Measurements from ENCODE around the gene ENC1.

- TF ChIP-seq, protein P1, sequence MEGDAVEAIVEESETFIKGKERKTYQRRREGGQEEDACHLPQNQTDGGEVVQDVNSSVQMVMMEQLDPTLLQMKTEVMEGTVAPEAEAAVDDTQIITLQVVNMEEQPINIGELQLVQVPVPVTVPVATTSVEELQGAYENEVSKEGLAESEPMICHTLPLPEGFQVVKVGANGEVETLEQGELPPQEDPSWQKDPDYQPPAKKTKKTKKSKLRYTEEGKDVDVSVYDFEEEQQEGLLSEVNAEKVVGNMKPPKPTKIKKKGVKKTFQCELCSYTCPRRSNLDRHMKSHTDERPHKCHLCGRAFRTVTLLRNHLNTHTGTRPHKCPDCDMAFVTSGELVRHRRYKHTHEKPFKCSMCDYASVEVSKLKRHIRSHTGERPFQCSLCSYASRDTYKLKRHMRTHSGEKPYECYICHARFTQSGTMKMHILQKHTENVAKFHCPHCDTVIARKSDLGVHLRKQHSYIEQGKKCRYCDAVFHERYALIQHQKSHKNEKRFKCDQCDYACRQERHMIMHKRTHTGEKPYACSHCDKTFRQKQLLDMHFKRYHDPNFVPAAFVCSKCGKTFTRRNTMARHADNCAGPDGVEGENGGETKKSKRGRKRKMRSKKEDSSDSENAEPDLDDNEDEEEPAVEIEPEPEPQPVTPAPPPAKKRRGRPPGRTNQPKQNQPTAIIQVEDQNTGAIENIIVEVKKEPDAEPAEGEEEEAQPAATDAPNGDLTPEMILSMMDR (IDR thresholded peaks at IDR 0.05; ENCODE audit: borderline replicate concordance, extremely low read depth, low read length, poor library complexity, severe bottlenecking): no peak
- no peak for TF ChIP-seq EZH2 (IDR thresholded peaks at IDR 0.05; ENCODE audit: borderline replicate concordance, low read depth, low read length, severe bottlenecking)
Observed at GRCh38 chr5:74630453-74631066, 10.0 kb downstream of the ENC1 start.

Data from DND-41 (cell line).